Measurements from ENCODE around the gene CHAT.

CHAT gene

GRCh38 chr10:49596836-49597235, 17.0 kb upstream of the CHAT start:
- DNase-seq (ENCODE audit: low read depth in 2 of 3, low spot score in 2 of 3): no peak

GRCh38 chr10:49597426-49598163, 16.2 kb upstream of the CHAT start:
- no peak for DNase-seq (ENCODE audit: low read depth in 2 of 3, low spot score in 2 of 3)

GRCh38 chr10:49598164-49598856, 15.5 kb upstream of the CHAT start:
- DNase-seq (ENCODE audit: low read depth in 2 of 3, low spot score in 2 of 3): no peak

GRCh38 chr10:49598986-49599385, 14.9 kb upstream of the CHAT start:
- no peak for DNase-seq (ENCODE audit: low read depth in 2 of 3, low spot score in 2 of 3)

DNA sequence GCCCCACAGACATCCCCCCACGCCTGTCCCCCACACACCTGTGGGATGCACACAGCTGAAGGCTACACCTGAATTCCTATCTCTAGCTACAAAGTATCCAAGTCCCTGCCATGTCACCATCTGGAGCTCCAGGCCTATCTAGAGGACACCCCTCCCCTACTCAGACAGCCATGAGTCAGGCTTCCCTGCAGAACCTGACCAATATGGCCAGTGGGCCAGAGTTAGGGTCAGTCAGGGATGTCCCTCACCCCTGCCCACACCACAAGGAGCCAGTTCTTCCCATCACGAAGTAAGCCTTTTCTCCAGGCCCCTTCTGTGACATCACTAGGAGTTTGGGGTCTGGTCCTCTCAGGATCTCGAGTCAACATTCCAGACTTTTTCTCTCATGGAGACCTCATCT, 14.3 kb upstream of the CHAT start:
- no peak for DNase-seq (ENCODE audit: low read depth in 2 of 3, low spot score in 2 of 3)

GRCh38 chr10:49600046-49600445, 13.8 kb upstream of the CHAT start:
- DNase-seq (ENCODE audit: low read depth in 2 of 3, low spot score in 2 of 3): no peak

GRCh38 chr10:49600781-49601400, 12.9 kb upstream of the CHAT start:
- no peak for DNase-seq (ENCODE audit: low read depth in 2 of 3, low spot score in 2 of 3)

DNA sequence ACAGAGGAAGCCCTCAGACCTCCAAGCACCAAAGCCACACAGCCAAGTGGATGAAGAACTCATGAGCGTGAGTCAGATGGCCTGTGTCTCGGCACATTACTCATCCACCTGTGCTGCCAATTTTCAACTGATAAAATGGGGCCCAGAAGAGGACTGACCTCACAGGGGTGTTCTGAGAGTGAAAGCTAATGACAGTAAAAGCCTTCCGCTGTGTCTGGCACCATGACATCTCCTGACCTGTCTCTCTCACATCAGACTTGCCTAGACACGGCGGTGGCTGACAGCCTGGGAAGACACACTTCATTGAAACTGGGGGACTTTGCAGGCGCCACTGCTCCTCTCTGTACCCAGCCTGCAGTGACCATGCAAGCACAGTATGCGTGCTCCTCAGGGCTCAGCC, 12.0 kb upstream of the CHAT start:
- DNase-seq (ENCODE audit: low read depth in 2 of 3, low spot score in 2 of 3): no peak

DNA sequence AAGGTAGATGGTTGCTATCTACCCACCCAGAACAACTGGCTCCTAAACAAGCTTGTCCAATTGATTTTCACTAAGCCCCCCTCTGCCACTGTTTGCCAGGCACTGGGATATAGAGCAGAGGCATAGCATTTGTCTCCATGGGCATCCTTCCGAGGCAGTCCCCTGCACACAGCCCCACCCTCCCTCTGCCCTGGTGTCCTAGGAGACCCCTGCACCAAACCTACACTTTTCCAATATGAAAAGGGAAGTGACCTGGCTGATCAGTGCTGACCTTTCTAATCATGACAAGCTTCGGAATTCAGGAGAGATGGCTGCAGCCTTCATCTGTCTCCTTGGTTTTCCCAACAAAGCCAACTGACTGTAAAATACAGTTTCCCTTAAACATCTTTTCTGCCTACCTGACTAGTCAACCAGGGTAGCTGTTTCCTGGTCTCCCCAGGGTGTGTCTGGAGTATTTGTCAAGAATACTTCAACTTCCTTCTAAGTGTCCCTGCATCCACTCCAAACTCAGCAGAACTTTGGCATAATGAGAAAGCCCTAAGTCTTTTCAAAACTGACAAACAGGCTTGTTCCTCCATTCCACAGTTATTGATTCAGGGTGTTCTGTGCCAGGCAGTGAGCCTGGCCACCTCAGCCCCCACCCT, 11.3 kb upstream of the CHAT start:
- no peak for DNase-seq (ENCODE audit: low read depth in 2 of 3, low spot score in 2 of 3)

DNA sequence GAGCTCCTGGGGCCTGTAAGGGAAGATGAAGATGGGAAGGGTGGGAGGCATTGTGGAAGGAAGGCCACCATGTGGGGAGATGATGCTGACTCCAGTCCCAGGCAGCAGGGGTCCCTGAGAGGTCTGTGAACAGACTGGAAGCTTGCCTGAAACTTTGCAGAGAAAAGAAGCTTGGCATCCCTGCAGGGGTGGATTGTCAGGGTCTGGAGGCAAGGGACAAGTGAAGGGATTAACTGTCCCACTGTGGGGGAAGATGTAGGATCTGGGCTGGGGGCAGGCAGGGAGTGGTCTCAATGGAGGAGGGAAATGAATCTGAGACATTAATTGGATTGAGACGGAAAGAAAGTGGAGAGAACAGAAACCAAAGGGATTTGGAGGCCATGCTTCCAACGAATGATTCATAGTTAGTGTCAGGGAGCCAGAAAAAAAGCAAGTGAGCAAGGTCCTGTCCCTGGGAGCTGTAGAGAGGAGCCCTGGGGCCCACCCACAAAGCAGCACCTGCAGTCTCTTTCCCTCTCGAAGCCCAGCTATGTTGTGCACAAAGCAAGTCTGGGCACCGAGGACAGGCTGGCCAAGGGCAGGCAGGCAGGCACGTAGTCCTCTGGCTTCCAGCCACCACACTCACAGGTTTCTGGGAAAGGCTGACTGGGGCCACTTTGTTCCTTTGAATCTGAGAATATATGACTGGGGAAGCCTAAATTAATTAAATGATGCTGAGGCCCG, 8.5 kb upstream of the CHAT start:
- no peak for DNase-seq (ENCODE audit: low read depth in 2 of 3, low spot score in 2 of 3)

- DNase-seq (ENCODE audit: low read depth in 2 of 3, low spot score in 2 of 3): no peak
These were observed 7.8 kb upstream of the CHAT start for GRCh38 chr10:49605939-49606509.

GRCh38 chr10:49606981-49607535, 6.8 kb upstream of the CHAT start:
- DNase-seq (ENCODE audit: low read depth in 2 of 3, low spot score in 2 of 3): peak; percentile 38 to 52 (median 42)

GRCh38 chr10:49608166-49609005, 5.5 kb upstream of the CHAT start:
- no peak for DNase-seq (ENCODE audit: low read depth in 2 of 3, low spot score in 2 of 3)

GRCh38 chr10:49609006-49609282, 4.9 kb upstream of the CHAT start:
- no peak for DNase-seq (ENCODE audit: low read depth in 2 of 3, low spot score in 2 of 3)

DNA sequence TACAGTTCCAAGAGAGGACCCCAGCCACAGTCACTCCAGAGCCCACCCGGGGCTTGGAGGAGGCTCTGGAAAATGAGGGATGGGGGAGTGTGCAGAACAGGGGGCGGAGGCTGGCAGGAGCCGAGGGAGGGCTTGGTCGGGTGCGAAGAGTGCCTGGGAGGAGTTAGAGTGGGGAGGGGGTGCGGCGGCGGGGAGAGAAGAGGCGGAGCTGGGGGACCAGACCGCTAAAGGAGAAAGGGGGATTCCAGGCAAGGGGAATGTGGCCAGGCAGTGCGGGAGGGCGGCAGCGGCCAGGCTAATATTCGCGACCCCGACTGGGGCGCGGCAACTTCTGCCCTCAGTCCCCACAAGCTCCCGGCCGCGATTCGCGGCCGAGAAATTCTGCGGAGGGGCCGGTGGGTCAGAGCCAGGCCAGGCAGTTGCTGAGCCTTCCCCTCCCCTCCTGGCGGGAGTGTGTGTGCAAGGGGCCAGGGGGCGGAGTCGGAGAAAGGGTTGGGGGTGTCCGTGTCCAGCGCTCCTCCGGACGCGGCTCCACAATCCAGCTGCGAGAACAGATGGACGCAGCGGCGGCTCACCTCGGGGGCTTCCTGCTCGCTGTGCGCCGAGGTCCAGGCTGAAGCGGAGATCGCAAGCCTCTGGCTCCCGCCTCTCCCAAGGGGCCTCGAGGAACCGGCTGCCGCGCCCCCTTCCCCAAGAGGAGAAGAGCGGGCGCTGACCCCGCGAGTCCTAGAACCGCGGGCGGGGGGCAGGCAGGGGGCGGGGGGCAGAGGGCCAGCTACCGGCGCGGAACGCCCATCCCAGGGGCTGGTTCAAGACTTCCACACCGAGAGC, 4.3 kb upstream of the CHAT start:
- no peak for DNase-seq (ENCODE audit: low read depth in 2 of 3, low spot score in 2 of 3)

DNA sequence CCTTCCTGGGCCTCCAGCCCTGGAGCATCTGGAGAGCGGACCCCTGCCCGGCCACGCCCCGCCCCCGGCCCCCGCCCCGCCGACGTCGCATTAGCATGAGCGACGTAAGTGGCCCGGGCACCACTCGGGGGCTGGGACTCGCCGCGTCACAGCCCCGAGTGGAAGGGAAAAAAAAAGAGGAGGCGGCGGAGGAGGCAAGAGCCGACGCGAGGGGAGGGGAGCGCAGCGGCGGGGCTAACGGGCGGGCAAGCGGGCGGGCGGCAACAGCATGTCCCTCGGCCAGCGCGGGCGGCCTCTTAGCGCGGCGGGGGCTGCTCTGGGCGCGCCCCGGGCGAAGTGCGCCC, 3.8 kb upstream of the CHAT start, which contains the start of gene SLC18A3:
TSS of gene SLC18A3 (plus strand) at position 197 of the 344 bp plus-strand sequence. CDS start 431 bp downstream, outside the sequence.
- DNase-seq (ENCODE audit: low read depth in 2 of 3, low spot score in 2 of 3): no peak

- DNase-seq (ENCODE audit: low read depth in 2 of 3, low spot score in 2 of 3): no peak
These were observed 3.2 kb upstream of the CHAT start for GRCh38 chr10:49610458-49611165.

DNA sequence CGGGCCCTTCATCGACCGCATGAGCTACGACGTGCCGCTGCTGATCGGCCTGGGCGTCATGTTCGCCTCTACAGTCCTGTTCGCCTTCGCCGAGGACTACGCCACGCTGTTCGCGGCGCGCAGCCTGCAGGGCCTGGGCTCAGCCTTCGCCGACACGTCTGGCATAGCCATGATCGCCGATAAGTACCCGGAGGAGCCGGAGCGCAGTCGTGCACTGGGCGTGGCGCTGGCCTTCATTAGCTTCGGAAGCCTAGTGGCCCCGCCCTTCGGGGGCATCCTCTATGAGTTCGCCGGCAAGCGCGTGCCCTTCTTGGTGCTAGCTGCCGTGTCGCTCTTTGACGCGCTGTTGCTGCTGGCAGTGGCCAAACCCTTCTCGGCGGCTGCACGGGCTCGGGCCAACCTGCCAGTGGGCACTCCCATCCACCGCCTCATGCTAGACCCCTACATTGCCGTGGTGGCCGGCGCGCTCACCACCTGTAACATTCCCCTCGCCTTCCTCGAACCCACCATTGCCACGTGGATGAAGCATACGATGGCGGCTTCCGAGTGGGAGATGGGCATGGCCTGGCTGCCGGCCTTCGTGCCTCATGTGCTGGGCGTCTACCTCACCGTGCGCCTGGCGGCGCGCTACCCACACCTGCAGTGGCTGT, 2.5 kb upstream of the CHAT start:
- DNase-seq (ENCODE audit: low read depth in 2 of 3, low spot score in 2 of 3): no peak
